ENCODE data around the gene GRIK4.

DNA sequence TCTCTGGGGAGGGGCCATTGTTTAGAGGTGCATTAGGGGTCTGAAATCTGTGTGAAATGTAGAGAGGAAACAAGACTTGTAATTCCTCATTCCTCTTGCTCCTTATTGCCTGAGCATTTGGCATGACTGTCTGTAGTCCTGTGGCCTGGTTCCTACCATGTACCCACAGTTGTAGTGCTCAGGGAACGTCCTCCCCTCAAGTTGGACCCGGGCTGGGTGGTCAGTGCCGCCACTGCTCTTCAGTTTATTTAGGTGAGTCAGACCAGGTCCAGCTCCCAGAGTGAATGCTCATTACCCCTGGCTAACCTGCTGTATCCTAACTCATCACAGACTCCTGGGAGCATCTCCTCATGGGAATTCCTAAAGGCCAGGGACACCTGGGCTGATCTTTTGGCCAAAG lies 139.8 kb downstream of the GRIK4 start:
- TF ChIP-seq POLR2A (IDR thresholded peaks at IDR 0.05) = no peak
- TF ChIP-seq, protein P1, sequence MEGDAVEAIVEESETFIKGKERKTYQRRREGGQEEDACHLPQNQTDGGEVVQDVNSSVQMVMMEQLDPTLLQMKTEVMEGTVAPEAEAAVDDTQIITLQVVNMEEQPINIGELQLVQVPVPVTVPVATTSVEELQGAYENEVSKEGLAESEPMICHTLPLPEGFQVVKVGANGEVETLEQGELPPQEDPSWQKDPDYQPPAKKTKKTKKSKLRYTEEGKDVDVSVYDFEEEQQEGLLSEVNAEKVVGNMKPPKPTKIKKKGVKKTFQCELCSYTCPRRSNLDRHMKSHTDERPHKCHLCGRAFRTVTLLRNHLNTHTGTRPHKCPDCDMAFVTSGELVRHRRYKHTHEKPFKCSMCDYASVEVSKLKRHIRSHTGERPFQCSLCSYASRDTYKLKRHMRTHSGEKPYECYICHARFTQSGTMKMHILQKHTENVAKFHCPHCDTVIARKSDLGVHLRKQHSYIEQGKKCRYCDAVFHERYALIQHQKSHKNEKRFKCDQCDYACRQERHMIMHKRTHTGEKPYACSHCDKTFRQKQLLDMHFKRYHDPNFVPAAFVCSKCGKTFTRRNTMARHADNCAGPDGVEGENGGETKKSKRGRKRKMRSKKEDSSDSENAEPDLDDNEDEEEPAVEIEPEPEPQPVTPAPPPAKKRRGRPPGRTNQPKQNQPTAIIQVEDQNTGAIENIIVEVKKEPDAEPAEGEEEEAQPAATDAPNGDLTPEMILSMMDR (IDR thresholded peaks at IDR 0.05) = no peak
